K562 (cell line): ENCODE data around the gene MICU1.

Source experiments
- CHD1 ChIP-seq: fragments of 200-600 bp; sonication (generic); IDR thresholded peaks from one replicate; pipeline ENCODE4 v1.6.1; 2012; ENCODE audit warnings: mild to moderate bottlenecking, moderate library complexity, low read length, inconsistent platforms
- ELF4 ChIP-seq: fragments of 450-650 bp; formaldehyde crosslinking; IDR thresholded peaks from 2 replicates; pipeline ENCODE4 v1.4.0; 2022; ENCODE audit warnings: missing genetic modification characterization
- EP300 ChIP-seq: IDR thresholded peaks from 2 replicates; pipeline ENCODE4 v1.6.1; 2012; ENCODE audit warnings: low read length, improper control_type of control experiment
- ETS2 ChIP-seq: IDR thresholded peaks from 2 replicates; pipeline ENCODE4 v1.6.1; 2016; ENCODE audit warnings: borderline replicate concordance, missing genetic modification characterization, mild to moderate bottlenecking, moderate library complexity, missing compliant biosample characterization; ENCODE audit not compliant: poor library complexity, severe bottlenecking
- JUN ChIP-seq, 2 experiments: sonication (generic) in 1 of 2; formaldehyde crosslinking in 1 of 2; IDR thresholded peaks; 2 replicates each; pipeline versions ENCODE4 v1.6.1 to v1.8.0; 2012 to 2022; ENCODE audit warnings: borderline replicate concordance in 2 of 2, mild to moderate bottlenecking in 2 of 2, improper control_type of control experiment in 1 of 2, low read depth in 1 of 2, low read length in 1 of 2, missing genetic modification reagents in 1 of 2
- MAFF ChIP-seq: IDR thresholded peaks from 2 replicates; pipeline ENCODE4 v1.6.1; 2012; ENCODE audit warnings: low read length, improper control_type of control experiment
- RAD21 ChIP-seq, 2 experiments: fragments of 250-450 bp in 1 of 2; fragments of 450-650 bp in 1 of 2; sonication (Bioruptor Pico) in 1 of 2; formaldehyde crosslinking in 1 of 2; IDR thresholded peaks in 1 of 2; conservative IDR thresholded peaks in 1 of 2; 2 replicates each; pipeline versions ENCODE4 v1.4.0 to v1.8.0; 2020 to 2022; ENCODE audit warnings: mild to moderate bottlenecking in 2 of 2, moderate library complexity in 1 of 2
- ZBTB1 ChIP-seq: sonication (generic); formaldehyde crosslinking; IDR thresholded peaks from 2 replicates; pipeline ENCODE4 v1.8.1; 2023; ENCODE audit warnings: missing genetic modification reagents, low read depth, mild to moderate bottlenecking, borderline replicate concordance
- ZNF175 ChIP-seq: fragments of 200-800 bp; sonication (Bioruptor generic); IDR thresholded peaks from 2 replicates; pipeline ENCODE4 v1.6.1; 2016; ENCODE audit warnings: low read depth, mild to moderate bottlenecking, missing genetic modification characterization, missing compliant biosample characterization
- ZNF778 ChIP-seq: fragments of 450-650 bp; formaldehyde crosslinking; IDR thresholded peaks from 2 replicates; pipeline ENCODE4 v1.4.0; 2020; ENCODE audit warnings: mild to moderate bottlenecking, moderate library complexity
- TF ChIP-seq, protein P1 (sequence below), 3 experiments: IDR thresholded peaks in 2 of 3; conservative IDR thresholded peaks in 1 of 3; 2 replicates each; pipeline ENCODE4 v1.5.1; 2011 to 2012; ENCODE audit warnings: low read length in 3 of 3, mild to moderate bottlenecking in 3 of 3, control low read depth in 2 of 3, improper control_type of control experiment in 1 of 3, inconsistent platforms in 1 of 3, low read depth in 1 of 3, mixed read lengths in 1 of 3, moderate library complexity in 1 of 3; ENCODE audit not compliant: insufficient read depth in 2 of 3
- TF ChIP-seq, protein P2 (sequence below): fragments of 450-650 bp; IDR thresholded peaks from 2 replicates; pipeline ENCODE4 v1.6.1; 2014; ENCODE audit warnings: low read depth, mild to moderate bottlenecking, moderate library complexity, borderline replicate concordance

DNA sequence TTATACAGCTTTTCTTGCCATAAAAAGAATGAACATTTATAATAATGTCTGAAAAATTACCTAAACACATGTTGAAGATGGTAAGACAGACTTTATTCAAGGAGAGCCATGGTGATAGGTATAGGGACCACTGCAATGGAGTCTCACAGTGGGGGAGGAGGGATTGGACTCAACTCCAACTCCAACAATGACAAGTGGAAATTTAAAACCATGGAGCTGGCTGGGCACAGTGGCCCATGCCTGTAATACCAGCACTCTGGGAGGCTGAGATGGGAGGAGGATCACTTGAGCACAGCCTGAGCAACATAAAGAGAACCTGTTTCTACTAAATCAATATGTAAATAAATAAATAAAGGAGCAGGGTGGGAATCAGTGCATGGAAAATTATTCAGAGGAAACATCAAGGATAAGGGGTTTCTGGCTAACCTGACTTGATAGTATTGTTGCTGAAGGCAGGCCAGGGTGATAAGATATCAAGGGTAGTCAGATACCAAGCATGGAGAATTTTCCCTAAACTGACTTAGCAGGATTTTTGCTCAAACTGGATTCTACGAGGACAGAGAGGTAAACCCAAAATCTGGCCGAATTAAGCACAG, 19.5 kb upstream of the MICU1 start:
- TF ChIP-seq EP300, result no peak
- TF ChIP-seq ETS2 (tag), result no peak
- TF ChIP-seq ZNF175, result no peak
- TF ChIP-seq ZBTB1 (CRISPR knock-in tag), result no peak
- TF ChIP-seq CHD1, result no peak
- TF ChIP-seq, protein P1, sequence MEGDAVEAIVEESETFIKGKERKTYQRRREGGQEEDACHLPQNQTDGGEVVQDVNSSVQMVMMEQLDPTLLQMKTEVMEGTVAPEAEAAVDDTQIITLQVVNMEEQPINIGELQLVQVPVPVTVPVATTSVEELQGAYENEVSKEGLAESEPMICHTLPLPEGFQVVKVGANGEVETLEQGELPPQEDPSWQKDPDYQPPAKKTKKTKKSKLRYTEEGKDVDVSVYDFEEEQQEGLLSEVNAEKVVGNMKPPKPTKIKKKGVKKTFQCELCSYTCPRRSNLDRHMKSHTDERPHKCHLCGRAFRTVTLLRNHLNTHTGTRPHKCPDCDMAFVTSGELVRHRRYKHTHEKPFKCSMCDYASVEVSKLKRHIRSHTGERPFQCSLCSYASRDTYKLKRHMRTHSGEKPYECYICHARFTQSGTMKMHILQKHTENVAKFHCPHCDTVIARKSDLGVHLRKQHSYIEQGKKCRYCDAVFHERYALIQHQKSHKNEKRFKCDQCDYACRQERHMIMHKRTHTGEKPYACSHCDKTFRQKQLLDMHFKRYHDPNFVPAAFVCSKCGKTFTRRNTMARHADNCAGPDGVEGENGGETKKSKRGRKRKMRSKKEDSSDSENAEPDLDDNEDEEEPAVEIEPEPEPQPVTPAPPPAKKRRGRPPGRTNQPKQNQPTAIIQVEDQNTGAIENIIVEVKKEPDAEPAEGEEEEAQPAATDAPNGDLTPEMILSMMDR (IDR thresholded peaks at IDR 0.05 in 2 of 3, conservative IDR thresholded peaks at IDR 0.05 in 1 of 3; ENCODE audit: insufficient read depth in 2 of 3, low read depth in 1 of 3, low read length in 3 of 3), result no peak
- no peak for TF ChIP-seq MAFF
- TF ChIP-seq RAD21 (CRISPR knock-in tag; conservative IDR thresholded peaks at IDR 0.05 in 1 of 2, IDR thresholded peaks at IDR 0.05 in 1 of 2), result no peak
- TF ChIP-seq JUN (IDR thresholded peaks at IDR 0.05; ENCODE audit: borderline replicate concordance, low read depth, low read length), result no peak
- TF ChIP-seq JUN (CRISPR knock-in tag; IDR thresholded peaks at IDR 0.05; ENCODE audit: borderline replicate concordance), result no peak
- TF ChIP-seq ZNF778 (CRISPR knock-in tag), result no peak
- TF ChIP-seq ELF4 (CRISPR knock-in tag), result no peak
- TF ChIP-seq, protein P2, sequence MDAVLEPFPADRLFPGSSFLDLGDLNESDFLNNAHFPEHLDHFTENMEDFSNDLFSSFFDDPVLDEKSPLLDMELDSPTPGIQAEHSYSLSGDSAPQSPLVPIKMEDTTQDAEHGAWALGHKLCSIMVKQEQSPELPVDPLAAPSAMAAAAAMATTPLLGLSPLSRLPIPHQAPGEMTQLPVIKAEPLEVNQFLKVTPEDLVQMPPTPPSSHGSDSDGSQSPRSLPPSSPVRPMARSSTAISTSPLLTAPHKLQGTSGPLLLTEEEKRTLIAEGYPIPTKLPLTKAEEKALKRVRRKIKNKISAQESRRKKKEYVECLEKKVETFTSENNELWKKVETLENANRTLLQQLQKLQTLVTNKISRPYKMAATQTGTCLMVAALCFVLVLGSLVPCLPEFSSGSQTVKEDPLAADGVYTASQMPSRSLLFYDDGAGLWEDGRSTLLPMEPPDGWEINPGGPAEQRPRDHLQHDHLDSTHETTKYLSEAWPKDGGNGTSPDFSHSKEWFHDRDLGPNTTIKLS, result no peak
